NB4 (cell line): ENCODE results near the gene PLEKHA5.

Source experiments
- MYC ChIP-seq: IDR thresholded peaks from 2 replicates; pipeline ENCODE4 v1.6.1; 2011; ENCODE audit warnings: low read depth, low read length
- POLR2A ChIP-seq: IDR thresholded peaks from 2 replicates; pipeline ENCODE4 v1.6.1; 2011; ENCODE audit warnings: mild to moderate bottlenecking; ENCODE audit not compliant: insufficient read length; ENCODE audit errors: extremely low read depth
- TF ChIP-seq, protein P1 (sequence below): IDR thresholded peaks from one replicate; pipeline ENCODE4 v1.5.1; 2012; ENCODE audit warnings: low read depth, low read length

DNA sequence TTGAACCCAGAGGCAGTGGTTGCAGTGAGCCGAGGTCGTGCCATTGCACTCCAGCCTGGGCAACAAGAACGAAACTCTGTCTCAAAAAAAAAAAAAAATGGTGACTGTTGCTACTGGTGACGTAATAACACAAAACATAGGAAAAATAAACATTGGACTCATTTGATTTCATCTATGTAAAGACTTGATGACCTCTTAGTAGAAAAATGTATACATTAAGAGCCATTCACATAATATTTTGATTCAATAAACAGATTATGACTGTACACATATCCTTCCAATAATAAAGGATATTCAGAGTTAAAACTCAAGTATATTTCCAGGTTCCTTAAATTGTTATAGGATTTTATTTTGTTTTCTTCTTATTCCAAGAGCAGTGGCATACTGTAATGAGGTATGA is 244.1 kb downstream of the PLEKHA5 start:
- TF ChIP-seq, protein P1, sequence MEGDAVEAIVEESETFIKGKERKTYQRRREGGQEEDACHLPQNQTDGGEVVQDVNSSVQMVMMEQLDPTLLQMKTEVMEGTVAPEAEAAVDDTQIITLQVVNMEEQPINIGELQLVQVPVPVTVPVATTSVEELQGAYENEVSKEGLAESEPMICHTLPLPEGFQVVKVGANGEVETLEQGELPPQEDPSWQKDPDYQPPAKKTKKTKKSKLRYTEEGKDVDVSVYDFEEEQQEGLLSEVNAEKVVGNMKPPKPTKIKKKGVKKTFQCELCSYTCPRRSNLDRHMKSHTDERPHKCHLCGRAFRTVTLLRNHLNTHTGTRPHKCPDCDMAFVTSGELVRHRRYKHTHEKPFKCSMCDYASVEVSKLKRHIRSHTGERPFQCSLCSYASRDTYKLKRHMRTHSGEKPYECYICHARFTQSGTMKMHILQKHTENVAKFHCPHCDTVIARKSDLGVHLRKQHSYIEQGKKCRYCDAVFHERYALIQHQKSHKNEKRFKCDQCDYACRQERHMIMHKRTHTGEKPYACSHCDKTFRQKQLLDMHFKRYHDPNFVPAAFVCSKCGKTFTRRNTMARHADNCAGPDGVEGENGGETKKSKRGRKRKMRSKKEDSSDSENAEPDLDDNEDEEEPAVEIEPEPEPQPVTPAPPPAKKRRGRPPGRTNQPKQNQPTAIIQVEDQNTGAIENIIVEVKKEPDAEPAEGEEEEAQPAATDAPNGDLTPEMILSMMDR = no peak
- TF ChIP-seq POLR2A (no peak), MYC (no peak)
